T-cell (primary cell): ENCODE measurements around the gene GFOD1. TPM values are rescaled to one million over a fixed set of nuclear protein-coding genes. Genes with fewer than 3 reads are reported as not detected.
A peak's percentile ranks its signal among the peaks of the same experiment; 100 is the strongest.
"Not testable (repeated sequence)": the region's sequence is repeated elsewhere in the genome, so short reads cannot be mapped to it uniquely, and the experiment has no call there.

Experiments
- ATAC-seq, 4 experiments: fragments of 200-7000 bp in 3 of 4; fragments of 150-1000 bp in 1 of 4; cut with Tn5 transposase; replicated peaks in 1 of 4; 1 replicate in 3 of 4; 2 replicates in 1 of 4; pipeline ENCODE4 v1.10.0; 2021; ENCODE audit warnings: moderate library complexity in 3 of 4, mild to moderate bottlenecking in 2 of 4, moderate number of reproducible peaks in 1 of 4
- CTCF ChIA-PET, 2 donors: fragments of 300-600 bp; sonication (Branson Sonifier 250); formaldehyde crosslinking; loops; one replicate each; lab custom pipeline; 2022; ENCODE audit warnings: antibody characterized with exemption in 2 of 2; lab: Charles Lee
- POLR2A ChIA-PET, 2 donors: fragments of 300-600 bp; sonication (Branson Sonifier 250); formaldehyde crosslinking; loops; one replicate each; lab custom pipeline; 2022; ENCODE audit warnings: antibody characterized with exemption in 2 of 2; lab: Charles Lee
- DNase-seq, 35 experiments: peaks; one replicate each; pipeline versions ENCODE4 v3.0.0 to v3.0.0-alpha.2; 2013 to 2023
- H3K27ac ChIP-seq: one replicate; pipeline ENCODE4 v1.5.1; 2013; ENCODE audit warnings: low read length
- H3K27me3 ChIP-seq, 2 experiments: replicated peaks in 1 of 2; 1 replicate in 1 of 2; 2 replicates in 1 of 2; pipeline versions ENCODE4 v1.6.1 to v1.7.0; 2013; ENCODE audit warnings: low read length in 1 of 2, mixed read lengths in 1 of 2; ENCODE audit not compliant: control insufficient read depth in 2 of 2, insufficient read depth in 2 of 2; ENCODE audit errors: extremely low read depth in 1 of 2
- H3K36me3 ChIP-seq, 2 donors: 1 replicate in 1 of 2; 2 replicates in 1 of 2; pipeline versions ENCODE4 v1.6.1 to v1.7.0; 2013; ENCODE audit warnings: low read length in 1 of 2; ENCODE audit not compliant: control insufficient read depth in 2 of 2, insufficient read depth in 1 of 2; ENCODE audit errors: extremely low read depth in 1 of 2
- H3K4me1 ChIP-seq, 2 experiments: 1 replicate in 1 of 2; 2 replicates in 1 of 2; pipeline versions ENCODE4 v1.6.1 to v1.7.0; 2013; ENCODE audit warnings: low read length in 2 of 2, mixed read lengths in 1 of 2; ENCODE audit not compliant: insufficient read depth in 2 of 2, control insufficient read depth in 1 of 2; ENCODE audit errors: extremely low read depth in 1 of 2
- H3K4me3 ChIP-seq, 2 donors: 1 replicate in 1 of 2; 2 replicates in 1 of 2; pipeline versions ENCODE4 v1.5.1 to v1.7.0; 2013; ENCODE audit warnings: mild to moderate bottlenecking in 2 of 2, low read length in 1 of 2, moderate library complexity in 1 of 2; ENCODE audit not compliant: control insufficient read depth in 1 of 2; ENCODE audit errors: extremely low read depth in 1 of 2
- H3K9me3 ChIP-seq: 2 replicates; pipeline ENCODE4 v1.7.0; 2013
- H3K27ac Mint-ChIP-seq, 2 donors: one replicate each; pipeline ENCODE4 v1.8.0; 2020 to 2021; ENCODE audit warnings: mild to moderate bottlenecking in 2 of 2, mixed read lengths in 2 of 2
- H3K27me3 Mint-ChIP-seq, 2 donors: one replicate each; pipeline ENCODE4 v1.8.0; 2021 to 2022; ENCODE audit warnings: mixed read lengths in 2 of 2
- H3K36me3 Mint-ChIP-seq: one replicate; pipeline ENCODE4 v1.8.0; 2021; ENCODE audit warnings: mixed read lengths
- H3K4me1 Mint-ChIP-seq, 3 donors: one replicate each; pipeline ENCODE4 v1.8.0; 2020 to 2022; ENCODE audit warnings: mixed read lengths in 3 of 3, mild to moderate bottlenecking in 1 of 3
- H3K4me3 Mint-ChIP-seq, 3 donors: one replicate each; pipeline ENCODE4 v1.8.0; 2020 to 2022; ENCODE audit warnings: mild to moderate bottlenecking in 3 of 3, mixed read lengths in 3 of 3, moderate library complexity in 3 of 3
- H3K9me3 Mint-ChIP-seq, 3 donors: one replicate each; pipeline ENCODE4 v1.8.0; 2020 to 2022; ENCODE audit warnings: mixed read lengths in 3 of 3
- WGBS: methylation state at CpG from one replicate; pipeline ENCODE4 v1.1.5; 2013; ENCODE audit warnings: missing lambda C conversion rate; ENCODE audit not compliant: insufficient coverage; 5-methylcytosine and 5-hydroxymethylcytosine counted together
- total RNA-seq, 35 experiments: library from RNA in 6 of 35; stranded (reverse) in 6 of 35; fragments of 120-200 nt in 1 of 35; gene quantifications; one replicate each; pipeline versions ENCODE4 v1.2.1 to v1.2.4 and lab custom pipeline; 2013 to 2026

GFOD1 gene
- total RNA-seq, 5 donors from 2014 or later (not counting 1 experiment from before 2014, with no cell fraction given) = 1.9 to 3.2 (median 2.3) TPM

- CTCF ChIA-PET = no interaction called here
- no peak overlapping the region for H3K27ac Mint-ChIP-seq
- no peaks in the 10 kb centered on the region for H3K9me3 ChIP-seq
- H3K27me3 Mint-ChIP-seq = no peaks in the 10 kb centered on the region
- no peak overlapping the region for H3K4me3 ChIP-seq
- H3K4me1 Mint-ChIP-seq = peaks cover 17 to 21% (median 21%) of the 10 kb centered on the region in 3 donors
- no peaks in the 10 kb centered on the region for H3K27me3 ChIP-seq
- H3K4me3 Mint-ChIP-seq = no peak overlapping the region
- ATAC-seq (peak; percentile 52 to 73 (median 58)), DNase-seq (peak in 24 of 35 experiments; percentile 17 to 56 (median 30))
- no peak overlapping the region for H3K27ac ChIP-seq
- H3K9me3 Mint-ChIP-seq = no peaks in the 10 kb centered on the region
- H3K4me1 ChIP-seq = peaks cover 0 to 18% of the 10 kb centered on the region in 2 experiments
- no peaks in the 10 kb centered on the region for H3K36me3 ChIP-seq
- H3K36me3 Mint-ChIP-seq = no peaks in the 10 kb centered on the region
- POLR2A ChIA-PET = no interaction called here
- WGBS = no CpG with 5 or more reads among the region's 9 CpGs
Observed at GRCh38 chr6:13445005-13445743, 42.2 kb downstream of the GFOD1 start.

- ATAC-seq = no peak
- CTCF ChIA-PET = no interaction called here
- no peak overlapping the region for H3K4me3 Mint-ChIP-seq
- H3K27ac Mint-ChIP-seq = no peak overlapping the region
- POLR2A ChIA-PET = no interaction called here
- H3K27me3 Mint-ChIP-seq = no peaks in the 10 kb centered on the region
- H3K9me3 ChIP-seq = no peaks in the 10 kb centered on the region
- H3K27ac ChIP-seq = no peak overlapping the region
- no peak for DNase-seq
- H3K36me3 ChIP-seq = no peaks in the 10 kb centered on the region
- no peak overlapping the region for H3K4me3 ChIP-seq
- peaks cover 17 to 21% (median 21%) of the 10 kb centered on the region in 3 donors for H3K4me1 Mint-ChIP-seq
- H3K4me1 ChIP-seq = peaks cover 0 to 18% of the 10 kb centered on the region in 2 experiments
- no peaks in the 10 kb centered on the region for H3K36me3 Mint-ChIP-seq
- no CpG with 5 or more reads among the region's 3 CpGs for WGBS
- no peaks in the 10 kb centered on the region for H3K27me3 ChIP-seq
- H3K9me3 Mint-ChIP-seq = no peaks in the 10 kb centered on the region
Observed at GRCh38 chr6:13444604-13445003, 42.8 kb downstream of the GFOD1 start.

- not testable (repeated sequence) for H3K36me3 Mint-ChIP-seq, H3K36me3 ChIP-seq, H3K4me3 Mint-ChIP-seq, H3K4me3 ChIP-seq, H3K9me3 ChIP-seq, ATAC-seq, H3K9me3 Mint-ChIP-seq, DNase-seq, H3K27ac Mint-ChIP-seq, H3K27me3 Mint-ChIP-seq, H3K27me3 ChIP-seq, H3K27ac ChIP-seq
- CTCF ChIA-PET = interaction anchor here in 1 of 2 donors (0.7 kb wide), 1 partner anchor 18 kb away, joined by 6 read pairs; no protein-coding TSS in a partner anchor
- H3K4me1 Mint-ChIP-seq = peaks cover 17 to 21% (median 21%) of the 10 kb centered on the region in 3 donors
- WGBS = no CpG with 5 or more reads among the region's 6 CpGs
- POLR2A ChIA-PET = interaction anchor here in 1 of 2 donors (0.6 to 0.7 kb wide), 2 partner anchors 88 to 128 kb away, joined by 3 to 4 read pairs; no protein-coding TSS in a partner anchor
- H3K4me1 ChIP-seq = peaks cover 0 to 18% of the 10 kb centered on the region in 2 experiments
Observed at GRCh38 chr6:13443978-13444377, 43.4 kb downstream of the GFOD1 start.

GRCh38 chr6:13441778-13442177 is 45.6 kb downstream of the GFOD1 start:
- peaks cover 0 to 9% of the 10 kb centered on the region in 2 experiments for H3K4me1 ChIP-seq
- no peak overlapping the region for H3K27ac Mint-ChIP-seq
- DNase-seq = no peak
- H3K36me3 Mint-ChIP-seq = no peaks in the 10 kb centered on the region
- no peaks in the 10 kb centered on the region for H3K9me3 ChIP-seq
- no peaks in the 10 kb centered on the region for H3K36me3 ChIP-seq
- H3K4me1 Mint-ChIP-seq = peaks cover 8 to 10% (median 9%) of the 10 kb centered on the region in 3 donors
- ChIA-PET CTCF (no interaction called here), POLR2A (no interaction called here)
- H3K4me3 Mint-ChIP-seq = no peak overlapping the region
- H3K4me3 ChIP-seq = no peak overlapping the region
- WGBS = no CpG with 5 or more reads among the region's 4 CpGs
- H3K27me3 Mint-ChIP-seq = no peaks in the 10 kb centered on the region
- no peak for ATAC-seq
- no peaks in the 10 kb centered on the region for H3K27me3 ChIP-seq
- H3K9me3 Mint-ChIP-seq = no peaks in the 10 kb centered on the region
- no peak overlapping the region for H3K27ac ChIP-seq

GRCh38 chr6:13439644-13440043 is 47.8 kb downstream of the GFOD1 start:
- no peak overlapping the region for H3K4me3 Mint-ChIP-seq
- no peak overlapping the region for H3K27ac Mint-ChIP-seq
- H3K4me1 Mint-ChIP-seq = peaks cover 16 to 21% (median 18%) of the 10 kb centered on the region in 3 donors
- Histone ChIP-seq H3K27ac (no peak overlapping the region), H3K4me1 (peaks cover 0 to 15% of the 10 kb centered on the region in 2 experiments), H3K27me3 (no peaks in the 10 kb centered on the region), H3K4me3 (no peak overlapping the region), H3K9me3 (no peaks in the 10 kb centered on the region), H3K36me3 (no peaks in the 10 kb centered on the region)
- no peaks in the 10 kb centered on the region for H3K27me3 Mint-ChIP-seq
- no CpG with 5 or more reads among the region's 1 CpG for WGBS
- H3K36me3 Mint-ChIP-seq = no peaks in the 10 kb centered on the region
- DNase-seq (no peak), ATAC-seq (no peak)
- ChIA-PET CTCF (interaction anchor here in 1 of 2 donors (0.6 kb wide), 1 partner anchor 592 kb away, joined by 3 read pairs; no protein-coding TSS in a partner anchor), POLR2A (no interaction called here)
- H3K9me3 Mint-ChIP-seq = peaks cover 0 to under 1% (median 0%) of the 10 kb centered on the region in 3 donors

GRCh38 chr6:13438126-13438525 is 49.3 kb downstream of the GFOD1 start:
- WGBS = no CpG with 5 or more reads among the region's 1 CpG
- ChIA-PET CTCF (no interaction called here), POLR2A (no interaction called here)
- DNase-seq (no peak), ATAC-seq (no peak)
- peaks cover 24 to 33% (median 26%) of the 10 kb centered on the region in 3 donors for H3K4me1 Mint-ChIP-seq
- H3K9me3 Mint-ChIP-seq = peaks cover 0 to 6% (median 0%) of the 10 kb centered on the region in 3 donors
- no peak overlapping the region for H3K27ac ChIP-seq
- no peaks in the 10 kb centered on the region for H3K27me3 ChIP-seq
- H3K27me3 Mint-ChIP-seq = no peaks in the 10 kb centered on the region
- no peaks in the 10 kb centered on the region for H3K36me3 ChIP-seq
- H3K4me3 ChIP-seq = no peak overlapping the region
- no peaks in the 10 kb centered on the region for H3K36me3 Mint-ChIP-seq
- no peaks in the 10 kb centered on the region for H3K9me3 ChIP-seq
- H3K4me1 ChIP-seq = peaks cover 5 to 26% of the 10 kb centered on the region in 2 experiments
- no peak overlapping the region for H3K27ac Mint-ChIP-seq
- H3K4me3 Mint-ChIP-seq = no peak overlapping the region
